ENCODE data around the gene DDX49.
"Not testable (repeated sequence)": the region's sequence is repeated elsewhere in the genome, so short reads cannot be mapped to it uniquely, and the experiment has no call there.

GRCh38 chr19:18902519-18902918 is 17.0 kb upstream of the DDX49 start:
- TF ChIP-seq CTCF (IDR thresholded peaks at IDR 0.05; ENCODE audit: poor library complexity); EZH2 (IDR thresholded peaks at IDR 0.05; ENCODE audit: borderline replicate concordance): not testable (repeated sequence)
